Measurements from ENCODE around the gene NSRP1. TPM values are rescaled to one million over a fixed set of nuclear protein-coding genes. Genes with fewer than 3 reads are reported as not detected.

NSRP1 gene
- total RNA-seq, 2 donors from 2014 or later, result 28.5 to 35.6 TPM

DNA sequence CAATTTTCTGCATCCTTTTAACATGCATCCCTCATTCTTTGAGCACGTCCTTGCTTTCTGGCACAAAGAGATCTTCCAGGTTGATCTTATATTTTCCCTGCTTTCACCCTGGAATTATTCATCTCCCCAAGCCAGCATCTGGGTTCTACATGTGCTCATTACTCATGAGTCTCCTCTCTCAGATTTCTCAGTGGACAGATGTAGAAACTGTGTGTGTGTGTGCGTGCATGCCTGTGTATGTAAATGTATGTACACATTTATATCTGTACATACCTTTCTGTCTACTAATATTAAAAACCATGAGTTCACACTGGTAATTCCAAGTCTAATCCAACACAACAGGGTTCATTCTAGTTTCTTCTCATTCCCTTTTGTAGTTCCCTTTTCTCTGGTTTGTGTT is 41.9 kb upstream of the NSRP1 start:
- no peaks in the 10 kb centered on the region for H3K9me3 Mint-ChIP-seq
- Histone ChIP-seq H3K27me3 (ENCODE audit: control insufficient read depth, insufficient read depth, low read length, poor library complexity, severe bottlenecking) (peaks cover 26% of the 10 kb centered on the region), H3K9me3 (ENCODE audit: control insufficient read depth, low read length) (no peaks in the 10 kb centered on the region), H3K9ac (ENCODE audit: extremely low read depth, low read length, poor library complexity, severe bottlenecking) (no peak overlapping the region), H3K4me1 (ENCODE audit: control insufficient read depth, insufficient read depth, low read length) (no peaks in the 10 kb centered on the region), H3K4me3 (ENCODE audit: low read length) (no peak overlapping the region), H3K27ac (ENCODE audit: low read depth, low read length) (no peak overlapping the region), H3K36me3 (ENCODE audit: control insufficient read depth, insufficient read depth, low read length) (no peaks in the 10 kb centered on the region)
- H3K4me3 Mint-ChIP-seq, result no peak overlapping the region
- no peaks in the 10 kb centered on the region for H3K36me3 Mint-ChIP-seq (ENCODE audit: low read depth)
- H3K4me1 Mint-ChIP-seq, result no peaks in the 10 kb centered on the region
- H3K27me3 Mint-ChIP-seq (ENCODE audit: insufficient read depth), result peaks cover 13% of the 10 kb centered on the region
- WGBS, 2 experiments (ENCODE audit: insufficient coverage in 1 of 2, insufficient read length in 1 of 2), result 84 to 100% methylated on average over 1 of the region's 2 CpGs
- no peak for DNase-seq
- H3K27ac Mint-ChIP-seq, result no peak overlapping the region
- TF ChIP-seq CTCF (conservative IDR thresholded peaks at IDR 0.05), result no peak

- H3K4me3 Mint-ChIP-seq, result no peak overlapping the region
- Histone ChIP-seq H3K36me3 (ENCODE audit: control insufficient read depth, insufficient read depth, low read length) (no peaks in the 10 kb centered on the region), H3K4me1 (ENCODE audit: control insufficient read depth, insufficient read depth, low read length) (no peaks in the 10 kb centered on the region), H3K4me3 (ENCODE audit: low read length) (no peak overlapping the region), H3K9me3 (ENCODE audit: control insufficient read depth, low read length) (no peaks in the 10 kb centered on the region), H3K27me3 (ENCODE audit: control insufficient read depth, insufficient read depth, low read length, poor library complexity, severe bottlenecking) (peaks cover 16% of the 10 kb centered on the region), H3K9ac (ENCODE audit: extremely low read depth, low read length, poor library complexity, severe bottlenecking) (no peak overlapping the region), H3K27ac (ENCODE audit: low read depth, low read length) (no peak overlapping the region)
- DNase-seq, result no peak
- no peaks in the 10 kb centered on the region for H3K36me3 Mint-ChIP-seq (ENCODE audit: low read depth)
- peaks cover 12% of the 10 kb centered on the region for H3K27me3 Mint-ChIP-seq (ENCODE audit: insufficient read depth)
- WGBS, 2 experiments (ENCODE audit: insufficient coverage in 1 of 2, insufficient read length in 1 of 2), result 75 to 96% methylated on average over 2 to 5 of the region's 5 CpGs
- no peak for TF ChIP-seq CTCF (conservative IDR thresholded peaks at IDR 0.05)
- H3K4me1 Mint-ChIP-seq, result no peaks in the 10 kb centered on the region
- no peaks in the 10 kb centered on the region for H3K9me3 Mint-ChIP-seq
- H3K27ac Mint-ChIP-seq, result no peak overlapping the region
Measured at GRCh38 chr17:30082773-30083172, 33.8 kb upstream of the NSRP1 start.

- H3K9me3 ChIP-seq (ENCODE audit: control insufficient read depth, low read length), result no peaks in the 10 kb centered on the region
- H3K27me3 ChIP-seq (ENCODE audit: control insufficient read depth, insufficient read depth, low read length, poor library complexity, severe bottlenecking), result peaks cover 9% of the 10 kb centered on the region
- no peak for DNase-seq
- H3K36me3 ChIP-seq (ENCODE audit: control insufficient read depth, insufficient read depth, low read length), result no peaks in the 10 kb centered on the region
- WGBS, 2 experiments (ENCODE audit: insufficient coverage in 1 of 2, insufficient read length in 1 of 2), result 71 to 75% methylated on average over 4 to 6 of the region's 6 CpGs
- H3K4me1 Mint-ChIP-seq, result no peaks in the 10 kb centered on the region
- H3K36me3 Mint-ChIP-seq (ENCODE audit: low read depth), result no peaks in the 10 kb centered on the region
- no peak overlapping the region for H3K27ac ChIP-seq (ENCODE audit: low read depth, low read length)
- no peak for TF ChIP-seq CTCF (conservative IDR thresholded peaks at IDR 0.05)
- no peaks in the 10 kb centered on the region for H3K4me1 ChIP-seq (ENCODE audit: control insufficient read depth, insufficient read depth, low read length)
- H3K27ac Mint-ChIP-seq, result no peak overlapping the region
- H3K4me3 Mint-ChIP-seq, result no peak overlapping the region
- no peak overlapping the region for H3K4me3 ChIP-seq (ENCODE audit: low read length)
- H3K27me3 Mint-ChIP-seq (ENCODE audit: insufficient read depth), result peaks cover 11% of the 10 kb centered on the region
- H3K9me3 Mint-ChIP-seq, result no peaks in the 10 kb centered on the region
- H3K9ac ChIP-seq (ENCODE audit: extremely low read depth, low read length, poor library complexity, severe bottlenecking), result no peak overlapping the region
Measured at GRCh38 chr17:30084788-30085187, 31.8 kb upstream of the NSRP1 start.

Data from endodermal cell (in vitro differentiated cells).